Thymus (tissue), 11 donors: ENCODE measurements around the gene CDC40. TPM values are rescaled to one million over a fixed set of nuclear protein-coding genes. Genes with fewer than 3 reads are reported as not detected.
A peak's percentile ranks its signal among the peaks of the same experiment; 100 is the strongest.

Experiments
- DNase-seq, 9 donors: peaks; one replicate each; pipeline ENCODE4 v3.0.0-alpha.2; 2013; ENCODE audit warnings: low spot score in 9 of 9, low read depth in 6 of 9, missing footprints in 1 of 9
- H3K27ac ChIP-seq, 2 donors: one replicate each; pipeline ENCODE4 v1.5.1; 2013; ENCODE audit warnings: control low read depth in 1 of 2, low read depth in 1 of 2, low read length in 1 of 2, mild to moderate bottlenecking in 1 of 2, moderate library complexity in 1 of 2
- H3K27me3 ChIP-seq, 2 donors: one replicate each; pipeline ENCODE4 v1.5.1; 2013; ENCODE audit warnings: low read length in 1 of 2; ENCODE audit not compliant: control insufficient read depth in 2 of 2, insufficient read depth in 1 of 2
- H3K36me3 ChIP-seq, 2 donors: one replicate each; pipeline ENCODE4 v1.5.1; 2013; ENCODE audit warnings: low read length in 1 of 2, mild to moderate bottlenecking in 1 of 2, moderate library complexity in 1 of 2; ENCODE audit not compliant: control insufficient read depth in 2 of 2, insufficient read depth in 2 of 2
- H3K4me1 ChIP-seq, 2 donors: one replicate each; pipeline ENCODE4 v1.5.1; 2013; ENCODE audit warnings: low read length in 2 of 2; ENCODE audit not compliant: control insufficient read depth in 2 of 2, insufficient read depth in 2 of 2
- H3K4me3 ChIP-seq, 2 donors: one replicate each; pipeline ENCODE4 v1.5.1; 2013; ENCODE audit warnings: low read length in 2 of 2, control low read depth in 1 of 2, mild to moderate bottlenecking in 1 of 2
- H3K9me3 ChIP-seq, 2 donors: one replicate each; pipeline ENCODE4 v1.5.1; 2013; ENCODE audit warnings: low read length in 1 of 2, mild to moderate bottlenecking in 1 of 2; ENCODE audit not compliant: control insufficient read depth in 2 of 2, insufficient read depth in 1 of 2
- WGBS: extraction: QIAGEN DNeasy Blood & Tissue Kit; methylation state at CpG from one replicate; pipeline ENCODE4 v1.1.7; 2013; 5-methylcytosine and 5-hydroxymethylcytosine counted together
- polyA plus RNA-seq: library from polyadenylated mRNA; stranded (reverse); fragments of 200-250 nt; gene quantifications from one replicate; pipeline ENCODE4 v1.2.3, GENCODE V29; 2013
- total RNA-seq: library from RNA; stranded (reverse); fragments of 120-200 nt; gene quantifications from one replicate; pipeline ENCODE4 v1.2.4, GENCODE V29; 2013
- donor health status: healthy.

CDC40 gene
- total and polyA plus RNA-seq, 2 donors: 17.6 to 26.8 TPM

- Histone ChIP-seq H3K27ac (peak overlapping the region; percentile 48 to 72), H3K4me1 (peaks cover 16% of the 10 kb centered on the region in 2 donors)
- DNase-seq: peak in 8 of 9 donors; percentile 25 to 74 (median 46)
Observed at GRCh38 chr6:110178626-110179405, 1.4 kb upstream of the CDC40 start.

DNA sequence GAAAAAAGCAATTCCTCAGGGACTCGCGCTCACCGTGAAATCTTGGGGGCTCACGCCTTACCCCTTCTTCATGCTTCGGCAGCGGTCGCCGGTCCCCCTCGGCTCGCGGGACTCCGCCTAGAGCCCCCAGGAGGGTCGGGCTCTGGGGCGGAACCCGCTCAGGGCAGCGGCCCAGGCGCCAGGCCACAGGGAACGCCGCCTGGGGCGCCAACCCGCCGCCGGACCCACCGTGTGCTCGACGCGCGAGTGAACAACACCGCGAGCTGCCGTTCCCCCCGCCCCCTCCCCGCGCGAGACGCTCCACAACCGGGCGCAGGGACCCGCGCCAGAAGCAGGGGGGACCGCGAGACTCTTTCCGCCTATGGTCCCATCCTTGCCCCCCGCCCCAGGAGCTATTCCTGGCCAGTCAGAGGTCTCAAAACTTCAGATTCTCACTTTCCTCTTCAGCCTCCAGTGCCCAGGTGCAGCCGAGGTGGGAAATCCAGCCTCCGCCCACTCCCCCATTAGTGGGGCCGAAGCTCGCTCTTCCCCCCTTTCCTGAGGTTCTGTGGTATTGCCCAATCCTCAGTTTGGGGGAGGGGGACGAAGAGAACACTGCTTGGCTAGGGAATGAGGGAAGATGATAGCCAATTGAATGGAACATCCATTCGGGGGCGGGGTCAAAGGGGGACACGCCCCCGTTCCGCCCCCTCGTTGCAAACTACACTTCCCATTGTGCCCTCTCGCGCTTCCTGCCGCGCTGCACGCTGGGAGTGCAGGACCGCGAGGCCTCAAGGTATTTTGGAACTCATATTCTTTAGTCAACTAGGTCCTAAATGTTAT is 610 bp upstream of the CDC40 start, which contains the start of gene WASF1:
WASF1 (minus strand) TSS at position 265 of the 822 bp plus-strand sequence. CDS start 52,069 bp downstream, outside the sequence.
- Histone ChIP-seq H3K4me3 (peak within 1 kb of the TSS; percentile 88 to 90), H3K4me1 (peaks cover 16% of the 10 kb centered on the region in 2 donors), H3K9me3 (no peaks in the 10 kb centered on the region), H3K27me3 (no peaks in the 10 kb centered on the region), H3K36me3 (no peaks in the 10 kb centered on the region), H3K27ac (peak within 1 kb of the TSS; percentile 82 to 83)
- peak; percentile 79 to 97 (median 93) for DNase-seq
- under 1% methylated on average over 62 of the region's 62 CpGs for WGBS

More at GRCh38 chr6:110178626-110179405, 1.4 kb upstream of the CDC40 start:
- under 1% methylated on average over 66 of the region's 66 CpGs for WGBS
- H3K4me3 ChIP-seq: peak overlapping the region; percentile 88 to 90
- H3K9me3 ChIP-seq: no peaks in the 10 kb centered on the region
- H3K36me3 ChIP-seq: no peaks in the 10 kb centered on the region
- no peaks in the 10 kb centered on the region for H3K27me3 ChIP-seq

- no peaks in the 10 kb centered on the region for H3K9me3 ChIP-seq
- no peaks in the 10 kb centered on the region for H3K27me3 ChIP-seq
- peaks cover 16 to 19% of the 10 kb centered on the region in 2 donors for H3K4me1 ChIP-seq
- no peak overlapping the region for H3K27ac ChIP-seq
- peak in 2 of 9 donors; percentile 3 to 23 for DNase-seq
- 39% methylated on average over 6 of the region's 6 CpGs for WGBS
- H3K4me3 ChIP-seq: peak overlapping the region; percentile 88 to 90
- H3K36me3 ChIP-seq: no peaks in the 10 kb centered on the region
Observed at GRCh38 chr6:110181131-110182030, 1.2 kb downstream of the CDC40 start.

GRCh38 chr6:110183292-110183885 is 3.2 kb downstream of the CDC40 start:
- Histone ChIP-seq H3K9me3 (no peaks in the 10 kb centered on the region), H3K27ac (no peak overlapping the region), H3K36me3 (no peaks in the 10 kb centered on the region), H3K27me3 (no peaks in the 10 kb centered on the region), H3K4me1 (peaks cover 16 to 19% of the 10 kb centered on the region in 2 donors), H3K4me3 (no peak overlapping the region)
- 96% methylated on average over 5 of the region's 5 CpGs for WGBS
- DNase-seq: no peak

DNA sequence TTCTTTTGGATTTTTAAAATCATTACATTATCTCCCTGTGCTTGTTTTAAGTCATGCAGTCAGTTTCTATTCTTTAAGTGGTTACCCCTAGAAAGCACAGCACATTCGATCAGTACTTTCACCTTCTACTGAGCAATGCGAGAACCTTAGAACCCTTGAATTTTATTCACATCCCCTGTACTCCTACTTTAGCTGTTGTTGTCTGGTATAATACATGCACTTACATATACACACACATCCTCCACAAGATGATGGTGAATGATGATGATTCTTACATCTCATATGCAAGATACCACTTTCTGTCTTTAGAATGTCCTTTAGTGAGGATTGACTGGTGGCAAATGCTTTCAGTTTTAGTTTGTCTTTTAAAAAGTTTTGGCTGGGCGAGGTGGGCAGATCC is 5.7 kb downstream of the CDC40 start:
- 89% methylated on average over 3 of the region's 3 CpGs for WGBS
- no peak overlapping the region for H3K27ac ChIP-seq
- H3K4me1 ChIP-seq: peaks cover 16 to 22% of the 10 kb centered on the region in 2 donors
- H3K4me3 ChIP-seq: no peak overlapping the region
- no peaks in the 10 kb centered on the region for H3K27me3 ChIP-seq
- H3K9me3 ChIP-seq: no peaks in the 10 kb centered on the region
- no peaks in the 10 kb centered on the region for H3K36me3 ChIP-seq
- DNase-seq: no peak

DNA sequence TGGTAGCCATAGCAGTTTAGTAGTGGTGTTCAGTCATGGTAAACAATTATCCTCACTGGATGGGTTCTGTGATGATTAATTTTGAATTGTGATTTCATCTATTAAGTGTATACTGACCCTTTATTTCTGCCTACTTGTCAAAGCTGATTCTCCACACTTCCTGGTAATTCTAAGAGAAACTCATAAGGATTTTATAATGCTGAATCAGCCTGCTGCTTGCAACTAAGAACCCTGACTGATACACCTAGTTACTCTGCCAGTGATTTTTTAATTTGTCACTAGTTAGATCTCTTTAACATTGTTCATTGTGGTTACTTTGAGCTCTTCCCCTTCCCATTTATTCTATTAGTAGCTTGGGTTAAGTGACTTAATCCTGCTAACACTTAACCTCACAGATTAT is 8.6 kb downstream of the CDC40 start:
- no peak for DNase-seq
- Histone ChIP-seq H3K27ac (no peak overlapping the region), H3K27me3 (no peaks in the 10 kb centered on the region), H3K36me3 (peaks cover 0 to 2% of the 10 kb centered on the region in 2 donors), H3K4me1 (peaks cover 0 to 6% of the 10 kb centered on the region in 2 donors), H3K4me3 (no peak overlapping the region), H3K9me3 (no peaks in the 10 kb centered on the region)

- Histone ChIP-seq H3K27ac (no peak overlapping the region), H3K27me3 (no peaks in the 10 kb centered on the region), H3K4me3 (no peak overlapping the region), H3K36me3 (peaks cover 0 to 2% of the 10 kb centered on the region in 2 donors), H3K9me3 (no peaks in the 10 kb centered on the region), H3K4me1 (peaks cover 0 to 6% of the 10 kb centered on the region in 2 donors)
- DNase-seq: no peak
- WGBS: 87% methylated on average over 6 of the region's 6 CpGs
Observed at GRCh38 chr6:110190726-110191125, 10.5 kb downstream of the CDC40 start.

DNA sequence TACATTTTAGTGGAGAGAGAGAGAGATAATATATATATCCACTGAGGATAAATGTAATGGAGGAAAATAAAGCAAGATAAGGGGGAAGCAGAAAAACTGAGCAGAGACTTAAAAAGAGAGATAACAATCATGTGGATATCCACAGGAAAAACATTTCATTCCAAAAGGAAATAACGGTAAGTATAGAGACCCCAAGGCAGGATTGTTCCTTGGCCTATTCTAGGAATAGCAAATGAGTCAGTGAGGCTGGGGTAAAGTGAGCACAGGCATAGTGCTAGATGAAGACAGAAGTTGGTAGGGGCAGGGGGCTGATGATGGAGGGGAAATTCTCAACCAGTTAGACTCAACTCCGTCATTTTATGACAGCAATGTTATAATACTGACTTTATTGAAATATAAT is 11.2 kb downstream of the CDC40 start:
- Histone ChIP-seq H3K27me3 (no peaks in the 10 kb centered on the region), H3K4me3 (no peak overlapping the region), H3K27ac (no peak overlapping the region), H3K36me3 (peaks cover 0 to 2% of the 10 kb centered on the region in 2 donors), H3K4me1 (peaks cover 0 to 3% of the 10 kb centered on the region in 2 donors), H3K9me3 (no peaks in the 10 kb centered on the region)
- DNase-seq: no peak
- 98% methylated on average over 2 of the region's 2 CpGs for WGBS
